Measurements from ENCODE around the gene TUBB2B.
"Not testable (repeated sequence)": the region's sequence is repeated elsewhere in the genome, so short reads cannot be mapped to it uniquely, and the experiment has no call there.

TUBB2B gene

GRCh38 chr6:3186974-3187382 lies 40.5 kb downstream of the TUBB2B start:
- no peak for DNase-seq (ENCODE audit: low spot score)

DNA sequence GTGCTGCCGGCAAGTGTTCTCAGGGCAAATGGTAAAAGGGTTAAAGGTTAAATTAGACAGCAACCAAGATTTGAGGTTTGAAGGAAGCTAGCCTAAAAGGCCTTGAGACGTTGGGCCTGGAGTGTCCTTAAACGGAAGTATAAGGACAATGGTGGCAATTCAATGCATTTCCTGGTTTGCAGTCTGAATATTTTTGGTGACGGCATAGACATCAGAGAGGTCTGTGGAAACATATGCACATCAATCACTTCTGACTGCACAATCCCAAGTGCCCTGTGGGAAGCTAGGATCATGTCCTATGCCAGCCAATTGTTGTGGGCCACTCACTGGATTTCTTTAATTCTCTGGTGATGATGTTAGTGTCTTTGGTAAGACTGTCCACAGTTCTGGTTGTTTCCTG lies 44.4 kb downstream of the TUBB2B start:
- no peak for DNase-seq (ENCODE audit: low spot score)

GRCh38 chr6:3181105-3181504 lies 46.3 kb downstream of the TUBB2B start:
- DNase-seq (ENCODE audit: low spot score), result no peak

DNA sequence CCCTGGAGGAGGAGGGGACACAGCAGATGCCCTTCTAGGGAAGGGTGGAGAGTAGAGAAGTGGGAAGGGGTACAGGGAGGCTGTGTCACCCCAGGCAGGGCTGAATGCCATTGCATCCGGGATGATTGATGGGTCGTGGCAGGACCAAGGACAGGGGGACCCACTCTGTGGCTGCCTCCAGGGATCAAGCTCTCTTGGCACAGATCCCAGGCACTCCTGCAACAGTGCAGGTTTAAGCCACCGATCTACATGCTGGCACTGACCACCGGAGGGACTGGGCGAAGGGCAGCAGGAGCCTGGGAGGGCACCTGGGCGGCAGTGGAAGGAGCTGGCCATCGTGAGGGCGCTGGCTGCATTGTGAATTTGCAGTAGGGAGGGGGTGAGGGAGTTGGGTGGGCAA lies 47.5 kb downstream of the TUBB2B start:
- DNase-seq (ENCODE audit: low spot score), result not testable (repeated sequence)

DNA sequence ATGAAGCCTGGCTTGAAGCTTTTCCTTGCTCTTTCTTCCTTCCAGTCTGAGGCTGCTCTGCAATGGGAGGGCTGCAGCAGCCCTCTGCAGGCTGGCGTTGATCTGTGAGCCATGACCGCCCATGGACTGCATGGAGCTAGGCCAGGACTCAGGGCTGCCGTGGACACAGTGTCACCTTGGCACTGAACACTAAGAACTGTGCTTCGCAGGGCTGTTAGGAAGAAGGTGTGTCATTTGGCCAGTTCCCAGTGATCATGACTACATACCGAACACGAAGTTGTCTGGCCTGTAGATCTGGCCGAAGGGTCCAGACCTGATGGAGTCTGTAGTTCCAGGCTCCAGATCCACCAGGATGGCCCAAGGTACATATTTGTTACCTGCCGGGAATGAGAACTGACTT lies 48.8 kb downstream of the TUBB2B start:
- DNase-seq (ENCODE audit: low spot score), result not testable (repeated sequence)

DNA sequence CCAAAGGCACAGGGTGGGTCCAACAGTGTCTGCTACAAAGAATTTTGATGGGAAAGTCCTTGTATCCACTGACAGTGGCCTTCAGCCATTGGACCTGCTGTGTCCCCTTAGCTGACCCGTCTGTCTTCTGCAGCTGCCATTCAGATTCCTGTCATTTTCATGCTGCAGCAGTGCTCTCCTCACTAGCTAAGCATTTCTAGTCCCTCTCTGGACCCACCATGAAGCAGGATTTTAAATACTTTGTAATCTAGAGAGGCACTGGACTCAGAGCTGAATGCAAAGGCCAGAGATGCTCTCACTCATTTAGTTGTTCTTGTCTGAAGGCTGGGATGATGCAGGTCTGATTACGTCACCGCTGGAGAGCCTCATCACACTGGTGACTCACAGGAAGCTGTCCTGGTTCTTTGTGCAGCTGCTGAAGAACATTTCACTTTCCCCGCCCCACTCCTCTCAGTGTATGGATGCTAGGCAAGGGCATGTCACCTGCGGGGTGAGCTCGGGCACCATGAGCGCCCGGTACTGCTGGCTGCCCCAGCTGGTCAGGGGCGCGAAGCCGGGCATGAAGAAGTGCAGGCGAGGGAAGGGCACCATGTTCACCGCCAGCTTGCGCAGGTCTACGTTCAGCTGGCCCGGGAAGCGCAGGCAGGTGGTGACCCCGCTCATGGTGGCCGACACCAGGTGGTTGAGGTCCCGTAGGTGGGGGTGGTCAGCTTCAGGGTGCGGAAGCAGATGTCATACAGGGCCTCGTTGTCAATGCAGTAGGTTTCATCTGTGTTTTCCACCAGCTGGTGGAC lies 50.7 kb downstream of the TUBB2B start:
- DNase-seq (ENCODE audit: low spot score), result peak; percentile 59

DNA sequence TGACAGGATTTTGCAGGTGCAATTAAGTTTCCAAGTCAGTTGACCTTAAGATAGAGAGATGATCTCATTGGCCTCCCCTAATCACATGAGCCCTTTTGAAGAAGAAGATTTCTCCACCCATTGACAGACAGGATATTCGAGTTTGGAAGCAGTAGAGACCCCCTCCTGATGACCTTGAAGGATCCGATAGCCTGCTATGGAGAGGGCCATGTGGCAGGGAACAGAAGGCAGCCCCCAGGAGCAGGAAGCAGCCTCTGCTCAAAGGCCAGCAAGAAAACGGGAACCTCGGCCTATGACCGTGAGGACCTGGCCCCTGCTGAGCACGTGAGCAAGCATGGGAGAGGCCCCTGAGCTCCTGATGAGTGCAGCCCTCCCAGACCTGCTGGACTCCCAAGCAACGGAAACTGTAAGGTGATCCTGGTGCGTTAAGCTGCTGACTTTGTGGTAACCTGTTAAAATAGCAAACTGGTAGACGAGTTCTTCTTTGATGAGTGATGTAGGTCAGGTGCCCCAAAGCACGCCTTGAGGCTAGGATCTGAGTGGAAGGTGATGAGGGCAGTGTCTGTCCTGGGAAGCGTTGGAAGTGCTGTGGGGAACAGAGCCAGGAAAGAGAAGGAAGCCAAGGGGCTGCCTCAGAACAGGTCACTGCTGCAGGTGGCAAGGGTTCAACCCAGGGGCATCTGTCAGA lies 51.6 kb downstream of the TUBB2B start:
- DNase-seq (ENCODE audit: low spot score), result no peak

All from activated CD4-positive, alpha-beta T cell treated with anti-CD3 and anti-CD28 coated beads, Interleukin-2, Interleukin-4, amounts not matched to agents 100 ng/mL and 50 ng/mL, durations not matched to agents 16 hours and 8 hours (primary cell).